HT1080 (cell line): ENCODE results near the gene CEACAM6. TPM values are rescaled to one million over a fixed set of nuclear protein-coding genes. Genes with fewer than 3 reads are reported as not detected.
A peak's percentile ranks its signal among the peaks of the same experiment; 100 is the strongest.

ENCODE experiments used
- DNase-seq: peaks from one replicate; pipeline ENCODE4 v3.0.0-alpha.2; 2015; ENCODE audit warnings: low read depth
- total RNA-seq: library from RNA; depleted of rRNA; stranded (reverse); fragments of >200 nt; shearing (Covaris generic); gene quantifications from 2 replicates; pipeline ENCODE4 v1.2.3, GENCODE V29; 2014; rRNA removed

Gene CEACAM6
- total RNA-seq, 1 experiment from 2014 or later = not detected

DNA sequence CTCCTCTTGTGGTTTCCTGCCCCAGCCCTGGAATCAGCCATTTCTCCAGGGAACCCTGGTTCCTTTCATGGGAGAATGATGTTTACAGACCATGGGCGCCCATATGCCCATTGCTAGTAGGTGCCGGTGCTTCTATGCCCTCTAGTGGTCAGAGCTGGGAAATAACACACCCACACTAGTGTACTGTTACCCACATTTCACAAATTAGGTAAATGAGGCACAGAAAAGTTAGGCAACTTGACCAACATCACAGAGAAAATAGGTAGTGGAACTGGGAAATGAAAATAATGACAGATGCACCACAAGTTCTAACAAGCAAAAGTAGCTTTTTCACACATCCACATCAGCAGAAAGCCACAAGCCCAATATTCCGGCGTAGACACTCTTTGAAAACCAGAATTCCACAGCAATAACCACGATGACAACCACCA, 39.7 kb downstream of the CEACAM6 start:
- DNase-seq = peak; percentile 20

DNA sequence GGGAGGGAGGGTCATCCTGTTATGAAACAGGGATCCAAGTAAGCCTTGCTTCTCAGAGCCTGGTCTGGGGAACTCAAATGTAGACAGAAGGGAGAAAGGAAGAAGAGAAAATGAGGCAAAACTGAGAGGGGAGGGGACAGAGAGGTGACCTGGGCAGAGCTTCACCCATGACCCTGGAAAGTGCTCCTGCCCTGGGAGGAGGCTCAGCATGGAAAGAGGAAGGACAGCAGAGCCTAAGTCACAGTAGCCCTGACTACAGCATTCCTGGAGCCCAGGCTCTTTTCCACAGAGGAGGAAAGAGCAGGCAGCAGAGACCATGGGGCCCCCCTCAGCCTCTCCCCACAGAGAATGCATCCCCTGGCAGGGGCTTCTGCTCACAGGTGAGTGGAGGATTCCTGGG, 41.0 kb downstream of the CEACAM6 start, which contains the start of gene CEACAM3:
Gene CEACAM3, plus strand, starts transcription at position 226 of the 400 bp plus-strand sequence. Its CDS starts 91 bp downstream, at position 317.
- DNase-seq = no peak

DNA sequence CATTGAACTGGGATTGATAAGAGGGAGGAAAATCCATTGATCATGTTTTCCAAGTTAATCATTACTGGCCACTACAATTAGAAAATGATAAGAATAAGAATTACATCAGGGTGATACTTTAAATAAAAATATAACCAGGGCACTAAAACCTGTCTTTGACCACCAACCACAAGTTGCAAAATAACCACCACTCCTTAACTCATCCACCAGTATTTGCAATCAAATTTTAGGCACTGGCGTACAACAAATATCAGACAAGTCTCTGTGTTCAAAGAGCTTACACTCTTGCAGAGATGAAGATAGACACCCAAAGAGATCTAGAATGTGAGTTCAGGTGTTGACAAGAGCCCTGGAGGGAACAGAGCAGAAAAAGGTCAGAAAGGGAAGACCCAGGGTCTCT, 41.6 kb downstream of the CEACAM6 start:
- DNase-seq = no peak

DNA sequence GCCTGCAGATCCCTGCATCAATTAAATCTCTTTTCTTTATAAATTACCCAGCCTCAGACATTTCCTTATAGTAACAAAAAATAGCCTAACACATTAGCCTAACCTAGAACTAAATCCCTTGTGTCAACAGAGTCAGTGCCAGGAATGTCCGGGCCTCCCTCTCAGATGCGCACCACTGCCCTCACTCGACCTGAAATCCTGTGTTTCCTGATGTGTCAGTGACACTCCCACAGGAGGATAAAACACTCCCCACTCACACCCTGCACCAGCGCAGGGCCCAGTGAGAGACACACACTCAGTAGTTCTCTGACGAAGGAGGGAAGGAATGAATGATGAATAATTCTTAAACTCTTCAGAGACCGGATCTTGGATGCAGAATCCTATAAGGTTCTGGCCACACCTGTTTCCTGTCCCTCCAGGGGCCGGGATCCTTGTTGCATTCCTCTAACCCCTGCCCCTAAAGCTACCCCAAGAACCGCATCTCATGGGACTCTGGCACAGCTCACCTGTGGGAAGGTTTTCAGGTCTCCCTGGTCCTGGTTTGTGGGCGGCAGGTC, 44.2 kb downstream of the CEACAM6 start:
- no peak for DNase-seq

DNA sequence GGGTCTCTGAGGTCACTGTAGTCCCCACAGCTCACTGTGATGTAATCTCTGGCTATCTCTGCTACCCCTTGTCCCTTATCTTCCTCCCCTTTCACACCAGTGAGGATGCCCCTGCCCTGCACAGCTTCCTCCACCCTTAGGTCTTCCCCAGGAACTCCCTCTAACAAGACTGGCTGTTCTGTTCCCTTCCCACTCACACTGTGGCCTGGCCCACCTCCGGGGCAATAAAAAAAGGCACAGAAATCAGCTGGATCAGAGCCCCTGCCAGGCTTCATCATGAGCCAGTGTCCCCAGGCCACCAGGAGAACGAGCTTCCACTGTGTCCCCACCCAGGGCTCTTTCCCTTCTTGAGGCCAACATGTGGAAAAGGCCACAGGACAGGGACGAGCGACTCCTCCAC, 45.7 kb downstream of the CEACAM6 start:
- DNase-seq = no peak

DNA sequence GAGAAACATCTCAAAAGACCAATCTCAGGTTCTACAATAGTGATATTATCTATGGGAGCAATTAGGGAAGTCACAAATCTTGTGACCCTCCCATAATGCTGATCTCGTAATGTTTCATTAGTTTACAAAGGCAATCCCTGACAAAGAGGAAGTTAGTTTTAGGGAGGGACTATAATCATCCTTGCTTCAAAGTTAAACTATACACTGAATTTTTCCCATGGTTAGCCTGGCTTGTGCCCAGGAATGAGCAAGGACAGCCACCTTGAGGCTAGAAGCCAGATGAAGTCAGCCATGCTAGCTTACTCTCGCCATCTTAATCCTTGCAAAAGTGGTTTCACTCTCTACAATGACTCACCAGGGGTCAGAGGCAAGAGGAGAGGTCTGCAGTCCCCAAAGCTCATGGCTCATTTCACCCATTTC, 46.5 kb downstream of the CEACAM6 start:
- no peak for DNase-seq

DNA sequence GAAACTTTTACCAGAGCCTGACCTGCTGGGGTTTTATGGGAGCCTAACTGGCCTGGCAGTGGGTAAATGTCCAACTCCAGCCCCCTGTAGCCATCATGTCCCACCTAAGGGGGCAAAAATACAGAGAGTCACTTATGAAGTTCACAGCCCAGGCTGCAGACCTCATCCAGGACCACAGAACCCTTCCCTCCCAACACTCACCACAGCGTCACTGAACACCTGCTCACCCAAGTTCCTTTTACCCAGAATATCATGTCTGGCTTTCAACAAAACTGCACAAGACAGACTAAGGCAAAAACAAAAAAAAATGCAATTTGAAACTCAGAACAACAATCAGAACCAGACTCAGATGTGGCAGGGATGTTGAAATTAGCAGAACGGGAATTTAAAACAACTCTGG, 47.4 kb downstream of the CEACAM6 start:
- DNase-seq = no peak

DNA sequence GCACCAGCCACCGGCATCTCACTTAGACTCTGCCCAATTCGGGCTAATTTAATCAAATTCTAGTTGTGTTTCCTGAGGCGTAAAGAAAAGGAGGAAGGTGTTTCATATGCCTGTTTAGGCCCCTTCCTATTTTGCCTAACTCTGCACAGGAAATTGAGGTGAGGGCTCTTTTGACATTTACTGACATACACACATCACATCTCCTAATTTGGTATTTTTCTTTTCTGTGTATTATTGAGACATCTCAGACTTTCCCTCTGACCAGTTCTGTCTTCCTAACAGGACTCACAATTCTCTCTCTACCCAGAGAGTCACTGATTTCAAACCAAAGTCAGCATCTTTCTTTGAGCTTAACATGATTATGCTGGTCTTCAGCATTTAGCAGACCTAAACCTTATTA, 49.0 kb downstream of the CEACAM6 start:
- no peak for DNase-seq

DNA sequence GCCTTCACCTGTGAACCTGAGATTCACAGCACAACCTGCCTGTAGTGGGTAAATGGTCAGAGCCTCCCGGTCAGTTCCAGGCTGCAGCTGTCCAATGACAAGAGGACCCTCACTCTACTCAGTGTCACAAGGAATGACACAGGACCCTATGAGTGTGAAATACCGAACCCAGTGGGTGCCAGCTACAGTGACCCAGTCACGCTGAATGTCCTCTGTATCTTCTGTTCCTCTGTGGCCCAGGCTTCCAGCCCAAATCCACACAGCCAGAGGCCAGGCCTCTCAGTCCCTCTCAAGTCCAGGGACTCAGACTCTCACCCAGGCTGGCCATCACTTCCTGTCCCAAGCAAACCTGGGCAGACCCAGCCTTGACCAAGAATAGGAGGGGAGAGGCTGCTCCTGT, 51.8 kb downstream of the CEACAM6 start:
- no peak for DNase-seq

DNA sequence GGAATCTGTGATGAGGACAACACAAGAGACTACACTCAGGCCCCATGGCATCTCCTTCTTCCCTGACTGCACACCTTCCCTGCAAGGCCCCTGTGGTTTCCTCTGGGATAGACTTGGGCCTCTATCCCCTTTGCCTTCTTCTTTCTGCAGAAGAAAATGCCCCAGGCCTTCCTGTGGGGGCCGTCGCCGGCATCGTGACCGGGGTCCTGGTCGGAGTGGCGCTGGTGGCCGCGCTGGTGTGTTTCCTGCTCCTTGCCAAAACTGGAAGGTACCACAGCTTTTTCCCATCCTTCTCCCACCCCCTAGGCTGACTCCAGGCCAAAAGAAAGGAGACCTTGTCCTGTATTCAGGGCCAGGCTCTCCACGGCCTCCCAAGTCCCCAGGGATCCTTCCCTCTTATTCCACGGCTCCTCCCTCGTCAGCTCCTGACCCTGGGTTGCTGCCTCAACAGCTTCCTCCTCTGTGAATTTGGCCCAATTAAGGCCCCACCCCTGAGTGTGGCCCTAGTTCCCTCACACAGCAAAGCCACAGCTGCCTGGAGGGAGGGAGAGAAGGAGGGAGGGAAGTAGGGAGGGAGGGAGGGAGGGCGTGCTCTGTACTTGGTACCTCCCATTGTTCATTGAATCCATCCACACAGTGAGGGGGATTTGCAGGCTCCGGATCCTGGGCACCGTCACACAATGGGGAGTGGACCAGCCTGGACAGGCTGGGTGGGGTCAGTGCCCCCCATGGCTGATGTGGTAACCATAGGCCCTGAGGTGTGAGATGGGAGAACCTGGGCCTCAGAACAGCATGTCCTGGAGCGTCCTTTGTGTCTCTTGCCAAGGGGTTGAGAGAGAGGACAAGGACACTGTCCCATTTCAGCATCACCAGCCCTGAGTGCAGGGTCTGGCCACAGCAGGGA, 53.6 kb downstream of the CEACAM6 start:
- no peak for DNase-seq

DNA sequence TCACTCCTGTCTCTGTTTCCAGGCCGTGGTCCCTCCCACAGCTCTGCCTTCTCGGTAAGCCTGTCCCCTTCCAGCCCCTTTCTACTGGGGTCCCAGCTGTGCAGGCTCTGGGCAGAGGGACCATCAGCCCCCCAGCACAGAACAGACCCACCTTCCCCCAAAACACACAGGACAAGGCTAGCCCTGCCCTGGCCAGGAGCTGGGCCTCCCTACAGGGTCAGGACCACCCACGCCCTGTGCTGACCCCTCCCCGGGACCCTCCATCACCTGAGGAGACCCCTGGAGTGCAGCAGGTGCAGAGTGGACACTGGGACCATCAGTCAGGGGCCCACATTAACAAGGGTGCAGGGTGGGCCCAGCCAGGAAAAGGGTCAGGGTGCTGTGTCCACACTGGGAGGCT, 55.0 kb downstream of the CEACAM6 start:
- no peak for DNase-seq

DNA sequence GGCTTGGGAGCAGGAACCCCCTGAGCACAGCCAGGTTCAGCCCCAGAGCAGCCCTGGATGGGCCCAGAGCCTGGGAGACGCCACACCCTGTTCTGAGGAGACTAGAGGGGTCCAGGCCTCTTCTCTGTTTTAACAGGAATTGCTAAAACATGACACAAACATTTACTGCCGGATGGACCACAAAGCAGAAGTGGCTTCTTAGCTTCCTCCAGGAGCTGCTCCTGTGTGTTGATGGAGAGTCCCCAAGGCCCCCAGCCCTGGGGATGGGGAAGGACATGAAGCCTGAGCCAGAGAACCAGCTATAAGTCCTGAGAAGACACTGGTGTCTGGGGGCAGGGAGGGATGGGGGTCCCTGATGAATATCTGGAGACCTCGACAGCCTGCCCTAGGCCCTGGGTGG, 55.7 kb downstream of the CEACAM6 start:
- DNase-seq = no peak

DNA sequence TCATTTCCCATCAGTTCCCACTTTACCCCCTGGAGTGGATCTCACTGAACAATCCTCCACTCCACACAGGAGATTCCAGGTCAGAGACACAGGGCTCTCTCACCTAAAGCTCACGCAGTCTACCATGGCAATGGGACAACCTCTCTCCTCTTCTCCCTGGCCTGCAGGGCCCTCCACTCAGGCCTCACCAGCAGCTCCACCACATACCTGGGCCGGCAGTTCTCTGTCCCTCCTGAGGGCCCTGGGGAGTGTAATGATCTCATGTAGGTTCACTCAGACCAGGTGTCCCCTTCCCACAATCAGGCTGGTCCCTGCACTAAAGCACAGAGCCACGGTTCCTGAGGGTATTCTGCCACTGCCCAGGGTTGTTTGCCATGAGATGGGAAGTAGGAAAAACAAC, 56.7 kb downstream of the CEACAM6 start:
- no peak for DNase-seq

DNA sequence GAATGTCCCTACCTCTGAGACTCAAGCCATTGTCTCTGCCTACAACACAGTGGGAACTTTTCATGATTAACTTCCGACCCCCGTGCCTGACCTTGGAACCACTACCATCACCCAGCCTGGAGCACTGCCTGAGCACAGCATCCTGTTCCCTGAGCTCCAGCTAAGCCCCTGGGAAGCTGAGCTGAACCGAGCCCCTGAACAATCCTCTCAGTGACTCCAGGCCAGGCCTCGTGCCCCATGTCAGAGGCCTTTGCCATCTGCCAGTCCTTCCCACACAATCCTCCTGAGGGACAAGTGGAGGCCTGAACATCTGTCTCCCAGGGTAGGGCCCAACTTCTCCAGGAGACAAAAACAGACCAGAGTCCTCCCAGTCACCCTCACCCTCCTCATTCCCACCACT, 58.6 kb downstream of the CEACAM6 start:
- no peak for DNase-seq

DNA sequence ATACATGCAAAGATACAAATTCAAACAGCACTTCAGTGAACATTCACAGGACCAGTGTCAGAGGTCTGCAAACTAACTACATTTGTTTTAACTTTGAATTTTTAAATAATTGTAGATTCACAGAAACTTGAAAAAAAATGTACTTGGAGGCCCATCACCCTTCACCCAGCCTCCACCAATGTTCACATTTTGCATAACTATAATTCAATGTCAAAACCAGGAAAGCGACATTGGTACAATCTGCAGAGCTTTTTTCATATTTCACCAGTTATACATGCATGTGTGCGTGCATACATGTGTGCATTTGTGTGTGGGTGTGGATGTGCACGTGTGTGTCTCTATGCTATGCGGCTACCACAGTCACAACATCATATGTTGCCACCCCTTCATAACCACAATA, 60.0 kb downstream of the CEACAM6 start:
- DNase-seq = no peak

DNA sequence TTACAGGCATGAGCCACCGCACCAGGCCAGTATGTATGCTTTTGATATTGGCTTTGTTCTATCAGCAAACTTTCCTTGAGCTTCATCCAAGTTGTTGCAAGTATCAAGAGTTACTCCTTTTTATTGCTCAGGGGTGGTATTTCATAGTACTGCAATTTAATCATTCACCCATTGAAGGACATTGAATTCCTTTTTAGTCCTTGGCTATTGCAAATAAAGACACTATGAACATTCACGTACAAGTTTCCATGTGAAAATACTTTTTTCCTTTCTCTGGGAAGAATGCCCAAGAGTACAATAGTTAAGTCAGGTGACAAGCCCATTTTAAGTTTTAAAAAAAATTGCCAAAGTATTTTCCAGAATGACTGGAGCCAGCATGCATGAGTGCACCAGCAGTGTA, 61.4 kb downstream of the CEACAM6 start:
- DNase-seq = no peak

DNA sequence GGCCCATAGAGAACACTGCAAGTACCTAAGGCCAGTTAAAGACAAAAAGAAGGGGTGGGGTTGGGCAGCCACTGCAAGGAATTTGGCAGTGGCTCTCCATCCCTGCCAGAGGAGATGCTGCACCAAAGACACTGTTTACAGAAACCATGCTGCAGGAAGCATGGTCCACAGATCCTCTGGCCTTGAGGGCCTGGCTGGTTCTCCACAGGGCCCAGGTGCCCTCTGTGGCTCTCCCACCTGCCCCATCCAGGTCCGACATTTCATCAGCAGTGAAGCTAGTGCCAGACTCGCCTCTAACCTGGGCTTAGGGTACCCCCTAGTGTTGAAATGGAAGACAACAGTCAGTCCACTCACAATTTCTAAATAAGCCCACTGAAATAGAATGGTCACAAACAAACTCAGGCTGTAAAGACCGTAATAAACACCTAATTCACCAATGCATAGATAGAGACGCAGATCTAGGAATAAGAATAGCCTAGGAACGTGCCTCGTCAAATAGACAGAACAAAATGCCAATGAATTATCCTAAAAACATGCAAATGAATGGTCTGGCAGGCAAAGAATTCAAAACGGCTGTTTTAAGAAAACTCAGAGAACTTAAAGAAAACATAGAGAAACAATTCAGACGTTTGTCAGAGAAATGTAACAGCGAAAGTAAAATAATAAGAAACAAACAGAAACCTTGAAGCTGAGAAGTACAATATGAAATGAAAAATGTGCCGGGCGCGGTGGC, 65.8 kb downstream of the CEACAM6 start:
- DNase-seq = peak; percentile 44

Other genes with a start within 250 kb of the CEACAM6 start
- not detected in 2 replicates for gene CEACAM21, start 179.4 kb upstream of the CEACAM6 start, total RNA-seq
- gene CEACAM4, start 128.5 kb upstream of the CEACAM6 start, total RNA-seq = not detected in 2 replicates
- gene CEACAM7, start 67.3 kb upstream of the CEACAM6 start, total RNA-seq = not detected in 2 replicates
- not detected in 2 replicates for gene CEACAM5, start 46.9 kb upstream of the CEACAM6 start, total RNA-seq
- gene CEACAM3, start 41.1 kb downstream of the CEACAM6 start, total RNA-seq = not detected in 2 replicates
- not detected in 2 replicates for gene LYPD4, start 89.2 kb downstream of the CEACAM6 start, total RNA-seq
- gene DMRTC2, start 89.5 kb downstream of the CEACAM6 start, total RNA-seq = not detected in 2 replicates
- 2,545 and 4,295 TPM in 2 replicates for gene RPS19, start 104.7 kb downstream of the CEACAM6 start, total RNA-seq
- not detected in 2 replicates for gene CD79A, start 121.7 kb downstream of the CEACAM6 start, total RNA-seq
- 100 and 109 TPM in 2 replicates for gene ARHGEF1, start 127.7 kb downstream of the CEACAM6 start, total RNA-seq
- gene ERFL, start 172.9 kb downstream of the CEACAM6 start, total RNA-seq = 0.72 TPM in 1 of 2 replicates, not detected in the other
- 91.6 and 101 TPM in 2 replicates for gene RABAC1, start 203.8 kb downstream of the CEACAM6 start, total RNA-seq
- 0.03 and 0.13 TPM in 2 replicates for gene ATP1A3, start 238.7 kb downstream of the CEACAM6 start, total RNA-seq